ENCODE data around the gene IRS2. TPM values are rescaled to one million over a fixed set of nuclear protein-coding genes. Genes with fewer than 3 reads are reported as not detected.
A peak's percentile ranks its signal among the peaks of the same experiment; 100 is the strongest.

The IRS2 gene
- total RNA-seq, 1 donor = 19.0 TPM

DNA sequence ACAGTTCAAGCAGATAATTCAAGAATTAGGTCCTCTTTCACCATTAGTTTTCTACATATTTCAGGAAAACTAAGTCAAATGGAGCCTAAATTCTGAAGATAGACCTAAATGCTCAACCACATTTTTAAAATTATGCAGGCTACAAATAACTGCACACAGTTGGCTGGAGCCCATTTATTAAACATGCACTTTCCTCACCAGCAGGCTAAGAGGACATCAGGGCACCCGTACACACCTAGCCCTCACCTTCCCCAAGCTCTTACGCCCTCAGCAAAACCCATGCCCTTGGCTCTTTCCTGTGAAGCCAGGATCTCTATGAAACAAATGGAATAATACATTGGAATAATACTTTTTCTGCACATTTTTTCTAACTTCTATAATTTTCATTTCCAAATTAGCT is 18.2 kb downstream of the IRS2 start:
- no peak for DNase-seq (ENCODE audit: low read depth)
- H3K4me3 ChIP-seq (ENCODE audit: low read depth, low read length) = no peak overlapping the region
- TF ChIP-seq, protein P1, sequence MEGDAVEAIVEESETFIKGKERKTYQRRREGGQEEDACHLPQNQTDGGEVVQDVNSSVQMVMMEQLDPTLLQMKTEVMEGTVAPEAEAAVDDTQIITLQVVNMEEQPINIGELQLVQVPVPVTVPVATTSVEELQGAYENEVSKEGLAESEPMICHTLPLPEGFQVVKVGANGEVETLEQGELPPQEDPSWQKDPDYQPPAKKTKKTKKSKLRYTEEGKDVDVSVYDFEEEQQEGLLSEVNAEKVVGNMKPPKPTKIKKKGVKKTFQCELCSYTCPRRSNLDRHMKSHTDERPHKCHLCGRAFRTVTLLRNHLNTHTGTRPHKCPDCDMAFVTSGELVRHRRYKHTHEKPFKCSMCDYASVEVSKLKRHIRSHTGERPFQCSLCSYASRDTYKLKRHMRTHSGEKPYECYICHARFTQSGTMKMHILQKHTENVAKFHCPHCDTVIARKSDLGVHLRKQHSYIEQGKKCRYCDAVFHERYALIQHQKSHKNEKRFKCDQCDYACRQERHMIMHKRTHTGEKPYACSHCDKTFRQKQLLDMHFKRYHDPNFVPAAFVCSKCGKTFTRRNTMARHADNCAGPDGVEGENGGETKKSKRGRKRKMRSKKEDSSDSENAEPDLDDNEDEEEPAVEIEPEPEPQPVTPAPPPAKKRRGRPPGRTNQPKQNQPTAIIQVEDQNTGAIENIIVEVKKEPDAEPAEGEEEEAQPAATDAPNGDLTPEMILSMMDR (IDR thresholded peaks at IDR 0.05; ENCODE audit: insufficient read depth, low read depth, low read length) = no peak

DNA sequence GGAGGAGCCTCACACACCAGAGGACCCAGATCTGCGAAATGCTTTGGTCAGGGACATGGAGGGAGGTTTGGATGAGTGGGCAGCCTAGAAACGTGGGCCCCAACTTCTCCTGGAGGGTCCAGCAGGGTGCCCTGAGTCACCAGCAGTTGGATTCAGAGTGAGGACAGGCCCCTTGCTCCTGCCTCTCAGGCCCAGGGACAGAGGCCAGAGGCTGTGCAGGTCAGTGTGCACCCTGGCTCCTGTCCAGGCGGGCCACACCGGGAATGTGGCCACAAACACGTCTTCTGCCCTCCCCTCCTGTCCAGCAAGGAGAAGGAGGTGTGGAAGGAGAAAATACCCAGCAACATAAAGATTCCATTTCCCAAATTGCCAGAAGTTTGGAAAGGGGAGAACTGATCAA is 19.4 kb downstream of the IRS2 start:
- no peak overlapping the region for H3K4me3 ChIP-seq (ENCODE audit: low read depth, low read length)
- DNase-seq (ENCODE audit: low read depth) = no peak
- TF ChIP-seq, protein P1 (IDR thresholded peaks at IDR 0.05; ENCODE audit: insufficient read depth, low read depth, low read length) = no peak

DNA sequence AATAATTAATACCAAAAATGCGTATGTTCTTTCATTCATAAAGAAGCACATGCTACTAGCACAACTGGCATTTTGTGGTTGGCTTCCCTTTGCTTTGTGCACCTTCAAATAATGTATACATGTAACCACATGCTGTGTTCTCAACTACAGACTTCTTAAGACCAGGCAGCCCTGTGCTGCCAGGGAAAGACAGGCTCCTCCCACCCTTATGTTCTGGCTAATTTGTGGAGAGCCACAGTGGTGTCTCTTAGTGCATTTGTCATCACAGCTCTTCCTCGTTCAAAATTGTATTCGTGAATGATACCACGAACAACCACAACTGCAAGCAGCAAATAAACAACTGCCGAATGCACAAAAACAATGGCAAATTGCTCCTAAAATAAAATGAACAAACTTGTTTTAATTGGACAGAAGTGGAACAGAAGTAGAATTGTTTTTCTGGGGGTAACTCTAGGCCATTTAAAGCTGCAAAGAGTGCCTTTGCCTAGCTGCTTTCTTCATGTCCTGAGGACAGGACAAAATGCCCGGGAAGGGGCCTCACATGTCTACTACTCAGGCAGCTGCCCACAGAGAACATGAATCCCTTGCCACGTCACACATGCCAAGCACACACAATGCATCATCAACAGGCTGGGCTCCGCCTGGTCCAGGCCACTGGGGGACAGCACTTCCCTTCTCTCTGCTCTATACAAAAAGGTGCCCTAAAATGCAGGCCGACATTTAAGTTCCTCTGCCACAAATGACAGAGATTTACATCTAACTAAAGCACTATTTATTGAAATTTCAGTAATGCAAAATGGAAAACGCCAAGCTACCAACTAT is 21.7 kb downstream of the IRS2 start:
- peak; percentile 34 for DNase-seq (ENCODE audit: low read depth)
- TF ChIP-seq, protein P1 (IDR thresholded peaks at IDR 0.05; ENCODE audit: insufficient read depth, low read depth, low read length) = peak; percentile 30
- H3K4me3 ChIP-seq (ENCODE audit: low read depth, low read length) = no peak overlapping the region

DNA sequence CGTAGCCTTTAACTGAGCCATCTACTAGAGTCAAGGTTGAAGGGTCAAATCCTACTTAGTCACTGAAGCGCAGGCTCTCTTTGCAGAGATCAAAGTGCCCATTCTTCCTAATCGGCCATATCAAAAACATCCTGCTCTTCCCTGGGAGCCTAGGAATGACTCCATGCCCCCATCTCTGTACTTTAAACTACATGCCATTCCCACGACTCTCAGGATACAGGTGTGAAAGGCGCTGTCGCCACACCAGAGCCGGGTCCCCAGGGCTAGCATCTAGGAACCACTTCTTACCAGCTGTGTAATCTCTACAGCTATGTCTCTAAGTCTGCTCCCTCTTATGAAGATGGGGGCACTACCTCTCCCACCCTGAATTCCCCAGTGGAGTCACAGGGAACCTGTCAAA is 22.3 kb downstream of the IRS2 start:
- TF ChIP-seq, protein P1 (IDR thresholded peaks at IDR 0.05; ENCODE audit: insufficient read depth, low read depth, low read length) = no peak
- DNase-seq (ENCODE audit: low read depth) = no peak
- H3K4me3 ChIP-seq (ENCODE audit: low read depth, low read length) = no peak overlapping the region

DNA sequence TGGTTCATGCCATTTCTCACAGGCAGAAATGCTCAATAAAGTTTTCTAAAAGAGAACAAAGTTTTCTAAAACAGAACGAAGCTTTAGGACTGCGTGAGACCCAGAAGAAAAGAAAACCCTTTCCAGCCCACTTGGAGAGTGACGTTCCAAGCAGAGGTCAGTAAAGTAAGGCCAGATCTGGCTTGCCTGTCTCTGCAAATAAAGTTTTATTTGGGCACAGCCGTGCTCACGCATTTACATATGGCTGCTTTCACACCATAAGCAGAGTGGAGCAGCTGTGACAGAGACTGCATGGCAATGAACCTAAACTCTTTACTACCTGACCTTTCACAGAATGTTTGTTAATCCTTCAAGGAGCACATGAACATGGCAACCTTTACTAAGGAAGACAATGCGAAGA is 23.6 kb downstream of the IRS2 start:
- DNase-seq (ENCODE audit: low read depth) = no peak
- TF ChIP-seq, protein P1 (IDR thresholded peaks at IDR 0.05; ENCODE audit: insufficient read depth, low read depth, low read length) = no peak
- H3K4me3 ChIP-seq (ENCODE audit: low read depth, low read length) = no peak overlapping the region

DNA sequence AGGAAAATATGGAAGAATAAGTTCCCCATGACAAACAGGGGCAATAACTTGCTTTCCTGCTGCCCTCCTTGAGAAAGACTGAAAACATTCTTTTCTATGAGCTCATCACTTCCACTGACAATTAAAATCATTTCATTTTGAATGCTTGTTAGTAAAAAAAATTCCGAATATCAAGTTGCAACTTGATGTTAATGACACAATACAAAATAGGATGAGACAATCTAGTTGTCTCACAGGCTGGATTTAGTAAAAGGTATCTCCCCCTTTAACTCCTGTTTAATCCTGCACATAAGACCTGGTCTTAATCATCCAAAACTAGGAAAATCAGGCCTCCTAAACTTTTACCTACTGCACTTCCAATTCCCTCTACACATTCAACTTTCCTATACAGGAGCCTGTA is 24.7 kb downstream of the IRS2 start:
- TF ChIP-seq, protein P1 (IDR thresholded peaks at IDR 0.05; ENCODE audit: insufficient read depth, low read depth, low read length) = no peak
- DNase-seq (ENCODE audit: low read depth) = no peak
- no peak overlapping the region for H3K4me3 ChIP-seq (ENCODE audit: low read depth, low read length)

DNA sequence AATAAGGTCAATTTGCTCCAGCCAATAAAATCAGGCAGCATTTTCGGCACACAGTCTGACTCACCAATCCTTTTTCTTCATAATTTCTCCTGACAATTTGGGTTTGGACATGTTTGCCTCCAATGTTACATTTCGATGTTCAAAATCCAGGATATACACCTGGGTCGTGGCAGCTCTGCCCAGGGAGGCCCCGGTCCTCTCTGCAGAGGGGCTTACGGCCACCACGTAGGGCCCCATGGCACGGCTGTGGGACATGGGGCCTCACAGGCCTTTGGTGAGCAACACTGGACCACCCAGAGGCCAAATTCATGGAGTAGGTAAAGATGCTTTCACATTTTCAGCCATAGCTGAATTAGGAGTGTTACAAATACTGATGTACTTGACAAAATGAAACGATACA is 25.4 kb downstream of the IRS2 start:
- no peak overlapping the region for H3K4me3 ChIP-seq (ENCODE audit: low read depth, low read length)
- TF ChIP-seq, protein P1 (IDR thresholded peaks at IDR 0.05; ENCODE audit: insufficient read depth, low read depth, low read length) = no peak
- no peak for DNase-seq (ENCODE audit: low read depth)
